Measurements from ENCODE around the gene XRCC4. TPM values are rescaled to one million over a fixed set of nuclear protein-coding genes. Genes with fewer than 3 reads are reported as not detected.

The XRCC4 gene
- total RNA-seq, 1 experiment from 2014 or later, result 13.8 TPM

DNA sequence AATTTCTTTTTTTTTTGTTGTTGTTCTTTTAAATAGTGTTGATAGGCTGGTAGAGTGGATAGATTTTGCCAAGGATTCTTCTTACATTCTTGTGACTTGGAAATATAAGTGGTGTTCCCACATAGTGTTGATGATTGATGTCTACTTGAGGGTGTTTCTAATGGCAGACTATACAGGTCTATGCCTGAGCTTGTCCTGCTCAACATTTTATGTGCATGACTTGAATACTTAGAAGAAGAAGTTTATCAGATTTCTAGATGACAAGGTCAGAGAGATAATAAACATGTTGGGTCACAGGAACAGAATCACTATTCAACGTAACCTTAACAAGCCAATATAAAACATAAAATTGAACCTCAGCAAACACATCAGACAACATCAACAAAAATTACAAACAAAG lies 24.2 kb downstream of the XRCC4 start:
- no peak overlapping the region for H3K9ac ChIP-seq (ENCODE audit: low read length)
- ChIA-PET CTCF (no interaction called here), POLR2A (ENCODE audit: unreplicated experiment) (no interaction called here)
- peaks cover 23% of the 10 kb centered on the region for H3K4me1 ChIP-seq (ENCODE audit: insufficient read depth, low read length)
- H3K36me3 ChIP-seq (ENCODE audit: low read depth, low read length), result no peaks in the 10 kb centered on the region
- TF ChIP-seq EZH2 (IDR thresholded peaks at IDR 0.05; ENCODE audit: low read length, unreplicated experiment) (no peak), EZH2phosphoT487 (IDR thresholded peaks at IDR 0.05; ENCODE audit: borderline replicate concordance, low read length) (no peak)
- TF ChIP-seq, protein P1, sequence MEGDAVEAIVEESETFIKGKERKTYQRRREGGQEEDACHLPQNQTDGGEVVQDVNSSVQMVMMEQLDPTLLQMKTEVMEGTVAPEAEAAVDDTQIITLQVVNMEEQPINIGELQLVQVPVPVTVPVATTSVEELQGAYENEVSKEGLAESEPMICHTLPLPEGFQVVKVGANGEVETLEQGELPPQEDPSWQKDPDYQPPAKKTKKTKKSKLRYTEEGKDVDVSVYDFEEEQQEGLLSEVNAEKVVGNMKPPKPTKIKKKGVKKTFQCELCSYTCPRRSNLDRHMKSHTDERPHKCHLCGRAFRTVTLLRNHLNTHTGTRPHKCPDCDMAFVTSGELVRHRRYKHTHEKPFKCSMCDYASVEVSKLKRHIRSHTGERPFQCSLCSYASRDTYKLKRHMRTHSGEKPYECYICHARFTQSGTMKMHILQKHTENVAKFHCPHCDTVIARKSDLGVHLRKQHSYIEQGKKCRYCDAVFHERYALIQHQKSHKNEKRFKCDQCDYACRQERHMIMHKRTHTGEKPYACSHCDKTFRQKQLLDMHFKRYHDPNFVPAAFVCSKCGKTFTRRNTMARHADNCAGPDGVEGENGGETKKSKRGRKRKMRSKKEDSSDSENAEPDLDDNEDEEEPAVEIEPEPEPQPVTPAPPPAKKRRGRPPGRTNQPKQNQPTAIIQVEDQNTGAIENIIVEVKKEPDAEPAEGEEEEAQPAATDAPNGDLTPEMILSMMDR (conservative IDR thresholded peaks at IDR 0.05; ENCODE audit: low read depth, low read length), result no peak
- BruUV-seq (replicated peaks), result no TSS peak
- H3K4me3 ChIP-seq (ENCODE audit: low read length), result no peak overlapping the region
- H4K20me1 ChIP-seq (ENCODE audit: low read length), result no peaks in the 10 kb centered on the region
- no peak for DNase-seq
- H3K27ac ChIP-seq (ENCODE audit: low read length), result no peak overlapping the region
- H3K9me2 ChIP-seq (replicated peaks; ENCODE audit: low read length), result no peaks in the 10 kb centered on the region
- no peaks in the 10 kb centered on the region for H3K9me3 ChIP-seq (ENCODE audit: low read length)
- H3K27me3 ChIP-seq (ENCODE audit: low read length), result no peaks in the 10 kb centered on the region
- H3K79me2 ChIP-seq (ENCODE audit: low read length), result no peaks in the 10 kb centered on the region
- H3F3A ChIP-seq (ENCODE audit: low read length, unreplicated experiment), result no peaks in the 10 kb centered on the region
- ATAC-seq, result no peak
- H3K4me2 ChIP-seq (ENCODE audit: low read length), result no peak overlapping the region
- intact Hi-C loops (cut with micrococcal nuclease), result no loop called here
- H2AFZ ChIP-seq (ENCODE audit: low read length), result no peak overlapping the region

DNA sequence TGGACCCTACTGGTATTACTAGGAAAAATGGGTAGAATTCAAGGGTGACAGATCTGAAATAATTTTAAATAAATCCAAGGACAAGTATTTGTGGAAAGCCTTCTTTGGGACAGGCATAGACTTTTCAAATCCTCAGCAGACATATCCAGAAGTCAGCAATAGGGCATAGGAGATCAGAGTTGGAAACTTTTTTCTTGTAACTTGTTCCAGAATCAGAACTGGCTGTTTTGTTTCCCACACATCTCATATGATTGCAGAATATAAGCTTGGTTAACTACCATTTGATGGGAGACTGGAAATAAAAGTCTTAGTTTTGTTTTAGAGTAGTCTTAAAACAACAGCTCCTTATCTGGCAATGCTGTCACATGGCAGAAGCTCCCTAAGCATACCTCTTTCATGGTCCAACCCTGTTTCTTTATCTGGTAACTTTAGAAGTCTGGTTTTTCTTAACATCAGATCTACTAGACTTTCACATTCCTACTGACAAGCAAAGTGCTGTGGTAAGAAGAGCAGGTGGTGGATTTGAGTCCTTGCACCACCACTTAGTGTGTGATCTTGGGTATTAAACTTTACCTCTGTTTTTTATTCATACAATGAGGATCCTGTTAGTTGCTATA lies 25.1 kb downstream of the XRCC4 start:
- POLR2A ChIA-PET (ENCODE audit: unreplicated experiment), result no interaction called here
- Histone ChIP-seq H3K27ac (ENCODE audit: low read length) (no peak overlapping the region), H3K4me1 (ENCODE audit: insufficient read depth, low read length) (peaks cover 14% of the 10 kb centered on the region), H4K20me1 (ENCODE audit: low read length) (no peaks in the 10 kb centered on the region), H3K9ac (ENCODE audit: low read length) (no peak overlapping the region), H3K9me2 (replicated peaks; ENCODE audit: low read length) (no peaks in the 10 kb centered on the region), H2AFZ (ENCODE audit: low read length) (no peak overlapping the region), H3K79me2 (ENCODE audit: low read length) (no peaks in the 10 kb centered on the region), H3K4me3 (ENCODE audit: low read length) (no peak overlapping the region), H3K27me3 (ENCODE audit: low read length) (no peaks in the 10 kb centered on the region), H3K4me2 (ENCODE audit: low read length) (no peak overlapping the region), H3F3A (ENCODE audit: low read length, unreplicated experiment) (no peaks in the 10 kb centered on the region), H3K36me3 (ENCODE audit: low read depth, low read length) (no peaks in the 10 kb centered on the region), H3K9me3 (ENCODE audit: low read length) (no peaks in the 10 kb centered on the region)
- TF ChIP-seq, protein P1 (conservative IDR thresholded peaks at IDR 0.05; ENCODE audit: low read depth, low read length), result no peak
- TF ChIP-seq EZH2 (IDR thresholded peaks at IDR 0.05; ENCODE audit: low read length, unreplicated experiment) (no peak), EZH2phosphoT487 (IDR thresholded peaks at IDR 0.05; ENCODE audit: borderline replicate concordance, low read length) (no peak)
- DNase-seq (no peak), ATAC-seq (no peak)
- no TSS peak for BruUV-seq (replicated peaks)
- CTCF ChIA-PET, result no interaction called here
- intact Hi-C loops (cut with micrococcal nuclease), result no loop called here

DNA sequence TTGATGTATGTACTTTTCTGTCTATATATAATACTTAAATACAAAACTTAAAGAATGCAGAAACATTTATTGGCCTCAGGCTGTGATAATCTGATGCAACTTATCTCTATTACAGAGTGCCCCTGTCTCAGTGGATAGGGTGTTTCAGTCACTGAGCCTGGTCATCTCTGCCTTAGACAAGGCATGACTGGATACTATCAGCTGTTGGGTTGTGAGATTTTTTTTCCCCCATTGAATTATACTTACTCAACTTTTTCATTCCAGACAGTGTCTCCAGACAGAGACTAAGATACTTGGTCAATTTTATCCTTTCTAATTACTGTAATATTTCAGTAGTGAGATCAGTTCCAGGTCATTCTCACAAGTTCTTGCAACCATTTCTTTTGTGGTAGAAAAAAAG lies 26.7 kb downstream of the XRCC4 start:
- no peak overlapping the region for H2AFZ ChIP-seq (ENCODE audit: low read length)
- H3K4me1 ChIP-seq (ENCODE audit: insufficient read depth, low read length), result no peaks in the 10 kb centered on the region
- ChIA-PET CTCF (no interaction called here), POLR2A (ENCODE audit: unreplicated experiment) (no interaction called here)
- no peaks in the 10 kb centered on the region for H3K79me2 ChIP-seq (ENCODE audit: low read length)
- H3K4me2 ChIP-seq (ENCODE audit: low read length), result no peak overlapping the region
- no peaks in the 10 kb centered on the region for H3K9me2 ChIP-seq (replicated peaks; ENCODE audit: low read length)
- no TSS peak for BruUV-seq (replicated peaks)
- H3K4me3 ChIP-seq (ENCODE audit: low read length), result no peak overlapping the region
- H3F3A ChIP-seq (ENCODE audit: low read length, unreplicated experiment), result no peaks in the 10 kb centered on the region
- DNase-seq, result no peak
- no peak for ATAC-seq
- no peaks in the 10 kb centered on the region for H4K20me1 ChIP-seq (ENCODE audit: low read length)
- intact Hi-C loops (cut with micrococcal nuclease), result no loop called here
- H3K27ac ChIP-seq (ENCODE audit: low read length), result no peak overlapping the region
- no peaks in the 10 kb centered on the region for H3K27me3 ChIP-seq (ENCODE audit: low read length)
- no peak overlapping the region for H3K9ac ChIP-seq (ENCODE audit: low read length)
- no peaks in the 10 kb centered on the region for H3K36me3 ChIP-seq (ENCODE audit: low read depth, low read length)
- TF ChIP-seq EZH2 (IDR thresholded peaks at IDR 0.05; ENCODE audit: low read length, unreplicated experiment) (no peak), EZH2phosphoT487 (IDR thresholded peaks at IDR 0.05; ENCODE audit: borderline replicate concordance, low read length) (no peak)
- TF ChIP-seq, protein P1 (conservative IDR thresholded peaks at IDR 0.05; ENCODE audit: low read depth, low read length), result no peak
- H3K9me3 ChIP-seq (ENCODE audit: low read length), result no peaks in the 10 kb centered on the region
